Adrenal gland (tissue), 12 donors: ENCODE measurements around the gene SETBP1. TPM values are rescaled to one million over a fixed set of nuclear protein-coding genes. Genes with fewer than 3 reads are reported as not detected.

Experiments
- DNase-seq, 7 donors: peaks; one replicate each; pipeline ENCODE4 v3.0.0-alpha.2; 2019 to 2020
- H3K27ac ChIP-seq, 5 donors: fragments of 200-600 bp; sonication (generic) in 4 of 5; 1 replicate in 3 of 5; 2 replicates in 2 of 5; pipeline versions ENCODE4 v1.5.1 to v1.8.0; 2016 to 2020; ENCODE audit warnings: mild to moderate bottlenecking in 1 of 5
- H3K27me3 ChIP-seq: fragments of 200-600 bp; 2 replicates; pipeline ENCODE4 v1.8.0; 2021
- H3K36me3 ChIP-seq, 2 donors: fragments of 200-600 bp; replicated peaks in 1 of 2; 1 replicate in 1 of 2; 2 replicates in 1 of 2; pipeline versions ENCODE4 v1.5.1 to v1.8.0; 2018 to 2022
- H3K4me1 ChIP-seq, 2 donors: fragments of 200-600 bp; replicated peaks in 1 of 2; 1 replicate in 1 of 2; 2 replicates in 1 of 2; pipeline versions ENCODE4 v1.5.1 to v1.8.0; 2018 to 2021
- H3K4me3 ChIP-seq, 4 donors: fragments of 200-600 bp; sonication (generic) in 3 of 4; one replicate each; pipeline ENCODE4 v1.5.1; 2016 to 2018
- H3K9me3 ChIP-seq, 3 donors: fragments of 200-600 bp; sonication (generic) in 1 of 3; replicated peaks in 1 of 3; 1 replicate in 2 of 3; 2 replicates in 1 of 3; pipeline versions ENCODE4 v1.5.1 to v1.8.0; 2016 to 2021
- POLR2A ChIP-seq, 2 donors: fragments of 450-650 bp; IDR thresholded peaks; one replicate each; pipeline ENCODE4 v1.6.1; 2017; ENCODE audit warnings: antibody characterized with exemption in 2 of 2, mild to moderate bottlenecking in 2 of 2, moderate library complexity in 1 of 2
- WGBS, 4 donors: extraction: QIAGEN DNeasy Blood & Tissue Kit in 2 of 4; methylation state at CpG; one replicate each; pipeline versions ENCODE4 v1.1.5 to v1.1.7; 2013 to 2017; 5-methylcytosine and 5-hydroxymethylcytosine counted together
- intact Hi-C, 2 donors: fragments of 100-400 bp; cut with DNase I; formaldehyde crosslinking; loops; one replicate each; pipeline versions ENCODE4 v1.14.1 to v1.15.0; 2022 to 2023
- polyA plus RNA-seq, 3 donors: library from polyadenylated mRNA; stranded (reverse); fragments of 200-250 nt in 2 of 3; fragments of 350-450 nt in 1 of 3; fragmentation: Illumina TruSeq in 1 of 3; extraction: RNeasy Lipid Tissue Mini Kit (QIAGEN cat#74804) in 1 of 3; gene quantifications; one replicate each; pipeline ENCODE4 v1.2.3, GENCODE V29; 2013 to 2014
- total RNA-seq, 9 donors: library from RNA; depleted of rRNA in 4 of 9; stranded (reverse); fragments of >200 nt in 4 of 9; fragments of 120-200 nt in 1 of 9; fragmentation: NEBNext Ultra II Directional in 1 of 9; extraction: Animal tissue kit (Norgen Biotek cat#: 25700) in 1 of 9; gene quantifications; one replicate each; pipeline versions ENCODE4 v1.1.0 to v1.2.4, GENCODE V29; 2013 to 2023
- TF ChIP-seq, protein P1 (sequence below), 6 experiments: fragments of 450-650 bp in 4 of 6; fragments of 200-600 bp in 2 of 6; sonication (generic) in 1 of 6; IDR thresholded peaks; 1 replicate in 5 of 6; 2 replicates in 1 of 6; pipeline versions ENCODE4 v1.5.1 to v1.8.0; 2016 to 2021; ENCODE audit warnings: antibody characterized with exemption in 6 of 6, mild to moderate bottlenecking in 2 of 6, moderate library complexity in 1 of 6
- donor health status: healthy with polysubstance abuse.
- donor health status: Bipolar disorder and iron deficiency.
- donor health status: DM: yes; HTN: yes; CAD: no.
- donor health status: DM: no; HTN: no; CAD: no.
- donor health status: DM: no; HTN: no; CAD: no.
- donor health status: DM: yes; HTN: yes; CAD: no.

SETBP1 gene
- total and polyA plus RNA-seq, 12 donors: 1.2 to 18.0 (median 9.4) TPM

DNA sequence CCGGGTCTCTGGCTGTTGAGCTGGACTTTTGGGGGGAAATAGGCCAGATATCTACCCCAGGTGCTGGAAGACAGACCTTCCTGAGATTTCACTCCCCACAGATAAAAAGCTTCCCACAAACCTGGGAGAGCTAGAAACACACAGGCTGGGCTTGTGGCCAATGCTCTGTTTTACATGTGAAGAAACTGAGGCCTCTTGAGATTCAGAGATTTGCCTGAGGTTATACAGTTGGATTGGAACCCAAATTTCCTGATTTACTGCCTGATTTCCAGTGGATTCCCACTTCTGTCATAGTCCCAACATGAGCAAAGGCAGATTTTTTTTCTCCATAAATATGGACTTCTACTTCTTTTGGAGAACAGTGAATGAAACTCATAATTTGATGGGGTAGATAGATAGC lies 360.2 kb downstream of the SETBP1 start:
- H3K4me1 ChIP-seq: no peaks in the 10 kb centered on the region
- H3K36me3 ChIP-seq: no peaks in the 10 kb centered on the region
- no peaks in the 10 kb centered on the region for H3K9me3 ChIP-seq
- H3K4me3 ChIP-seq: no peak overlapping the region
- no peak for DNase-seq
- 67 to 100% (median 83%) methylated on average over 1 of the region's 1 CpG for WGBS, 4 donors
- H3K27ac ChIP-seq: no peak overlapping the region
- H3K27me3 ChIP-seq: no peaks in the 10 kb centered on the region
- no peak for TF ChIP-seq POLR2A (IDR thresholded peaks at IDR 0.05)
- TF ChIP-seq, protein P1, sequence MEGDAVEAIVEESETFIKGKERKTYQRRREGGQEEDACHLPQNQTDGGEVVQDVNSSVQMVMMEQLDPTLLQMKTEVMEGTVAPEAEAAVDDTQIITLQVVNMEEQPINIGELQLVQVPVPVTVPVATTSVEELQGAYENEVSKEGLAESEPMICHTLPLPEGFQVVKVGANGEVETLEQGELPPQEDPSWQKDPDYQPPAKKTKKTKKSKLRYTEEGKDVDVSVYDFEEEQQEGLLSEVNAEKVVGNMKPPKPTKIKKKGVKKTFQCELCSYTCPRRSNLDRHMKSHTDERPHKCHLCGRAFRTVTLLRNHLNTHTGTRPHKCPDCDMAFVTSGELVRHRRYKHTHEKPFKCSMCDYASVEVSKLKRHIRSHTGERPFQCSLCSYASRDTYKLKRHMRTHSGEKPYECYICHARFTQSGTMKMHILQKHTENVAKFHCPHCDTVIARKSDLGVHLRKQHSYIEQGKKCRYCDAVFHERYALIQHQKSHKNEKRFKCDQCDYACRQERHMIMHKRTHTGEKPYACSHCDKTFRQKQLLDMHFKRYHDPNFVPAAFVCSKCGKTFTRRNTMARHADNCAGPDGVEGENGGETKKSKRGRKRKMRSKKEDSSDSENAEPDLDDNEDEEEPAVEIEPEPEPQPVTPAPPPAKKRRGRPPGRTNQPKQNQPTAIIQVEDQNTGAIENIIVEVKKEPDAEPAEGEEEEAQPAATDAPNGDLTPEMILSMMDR (IDR thresholded peaks at IDR 0.05): no peak
- intact Hi-C loops: no loop called here

DNA sequence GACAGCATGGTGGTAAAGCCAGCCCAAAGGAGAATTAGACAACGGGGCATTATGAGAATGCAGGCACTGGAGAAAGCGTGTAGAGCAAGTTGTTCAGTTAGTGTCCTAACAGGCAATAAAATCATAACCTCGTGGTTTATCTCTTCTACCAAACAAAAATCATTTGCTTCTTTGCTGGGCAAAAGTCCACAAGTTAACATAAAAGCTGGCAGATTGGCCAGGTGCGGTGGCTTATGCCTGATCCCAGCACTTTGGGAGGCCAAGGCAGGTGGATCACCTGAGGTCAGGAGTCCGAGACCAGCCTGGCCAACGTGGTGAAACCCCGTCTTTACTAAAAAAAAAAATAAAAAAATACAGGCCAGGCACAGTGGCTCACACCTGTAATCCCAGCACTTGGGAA lies 364.1 kb downstream of the SETBP1 start:
- Histone ChIP-seq H3K9me3 (no peaks in the 10 kb centered on the region), H3K36me3 (no peaks in the 10 kb centered on the region), H3K27me3 (no peaks in the 10 kb centered on the region), H3K27ac (no peak overlapping the region), H3K4me3 (no peak overlapping the region), H3K4me1 (no peaks in the 10 kb centered on the region)
- DNase-seq: no peak
- WGBS, 4 donors: 80 to 90% (median 86%) methylated on average over 7 of the region's 7 CpGs
- no peak for TF ChIP-seq POLR2A (IDR thresholded peaks at IDR 0.05)
- TF ChIP-seq, protein P1 (IDR thresholded peaks at IDR 0.05): no peak
- intact Hi-C loops: no loop called here

DNA sequence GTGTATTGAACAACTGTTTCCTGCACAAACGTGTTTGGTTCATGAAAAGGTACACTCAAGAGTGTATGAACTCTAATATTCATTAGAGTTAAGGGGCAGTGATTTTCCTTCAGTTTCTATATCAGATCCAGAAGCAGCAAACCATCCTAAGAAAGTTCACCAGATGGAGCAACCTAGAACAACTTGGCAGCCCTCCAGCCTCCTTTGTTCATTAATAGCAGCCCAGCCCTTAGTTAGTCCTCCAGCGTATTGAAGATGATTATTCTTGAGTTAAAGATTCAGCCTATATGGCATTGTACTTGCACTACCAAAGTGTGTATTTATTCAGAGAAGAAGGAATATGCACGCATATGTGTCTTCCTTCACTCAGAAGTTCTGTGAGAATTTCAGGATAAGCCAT lies 365.5 kb downstream of the SETBP1 start:
- Histone ChIP-seq H3K4me1 (no peaks in the 10 kb centered on the region), H3K27me3 (no peaks in the 10 kb centered on the region), H3K9me3 (no peaks in the 10 kb centered on the region), H3K27ac (no peak overlapping the region), H3K36me3 (no peaks in the 10 kb centered on the region), H3K4me3 (no peak overlapping the region)
- TF ChIP-seq, protein P1 (IDR thresholded peaks at IDR 0.05): no peak
- no peak for TF ChIP-seq POLR2A (IDR thresholded peaks at IDR 0.05)
- no peak for DNase-seq
- intact Hi-C loops: no loop called here
- WGBS, 4 donors: 65 to 75% (median 73%) methylated on average over 3 of the region's 3 CpGs

DNA sequence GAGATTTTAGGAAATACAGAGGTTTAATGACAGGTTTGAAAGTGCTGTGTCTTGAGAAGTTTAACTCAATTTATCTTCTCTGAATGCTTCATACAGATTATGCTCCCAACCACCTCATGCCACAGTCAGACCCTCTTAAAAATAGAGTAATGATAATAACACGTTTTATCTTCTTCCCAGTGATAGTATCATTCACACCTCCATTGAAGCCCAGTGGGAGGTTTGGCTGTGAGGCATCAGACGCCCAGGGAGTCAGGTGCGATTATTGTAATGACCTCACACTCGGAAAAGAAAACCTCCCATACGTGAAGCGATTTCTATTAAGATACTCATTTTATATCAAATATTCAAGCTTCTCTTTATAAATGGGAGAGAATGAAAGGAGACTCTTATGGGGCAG lies 366.3 kb downstream of the SETBP1 start:
- 78 to 82% (median 81%) methylated on average over 6 of the region's 6 CpGs for WGBS, 4 donors
- H3K4me3 ChIP-seq: no peak overlapping the region
- no peak for DNase-seq
- H3K9me3 ChIP-seq: no peaks in the 10 kb centered on the region
- H3K4me1 ChIP-seq: no peaks in the 10 kb centered on the region
- intact Hi-C loops: no loop called here
- no peaks in the 10 kb centered on the region for H3K36me3 ChIP-seq
- H3K27ac ChIP-seq: no peak overlapping the region
- no peak for TF ChIP-seq POLR2A (IDR thresholded peaks at IDR 0.05)
- TF ChIP-seq, protein P1 (IDR thresholded peaks at IDR 0.05): no peak
- no peaks in the 10 kb centered on the region for H3K27me3 ChIP-seq
